SH-SY5Y (cell line): Measurements from ENCODE around the gene DCANP1.

ENCODE experiments used
- GATA2 ChIP-seq: IDR thresholded peaks from 2 replicates; pipeline ENCODE4 v1.6.1; 2011; ENCODE audit warnings: mild to moderate bottlenecking, low read depth, low read length
- GATA3 ChIP-seq: IDR thresholded peaks from 2 replicates; pipeline ENCODE4 v1.6.1; 2011; ENCODE audit warnings: low read depth, mild to moderate bottlenecking, low read length, moderate library complexity

Gene DCANP1

GRCh38 chr5:135443161-135443960, 3.8 kb downstream of the DCANP1 start:
- TF ChIP-seq GATA3 (no peak), GATA2 (no peak)

GRCh38 chr5:135442431-135443160, 4.6 kb downstream of the DCANP1 start:
- TF ChIP-seq GATA2 (no peak), GATA3 (no peak)

- no peak for TF ChIP-seq GATA3
- no peak for TF ChIP-seq GATA2
Observed at GRCh38 chr5:135441919-135442318, 5.2 kb downstream of the DCANP1 start.

DNA sequence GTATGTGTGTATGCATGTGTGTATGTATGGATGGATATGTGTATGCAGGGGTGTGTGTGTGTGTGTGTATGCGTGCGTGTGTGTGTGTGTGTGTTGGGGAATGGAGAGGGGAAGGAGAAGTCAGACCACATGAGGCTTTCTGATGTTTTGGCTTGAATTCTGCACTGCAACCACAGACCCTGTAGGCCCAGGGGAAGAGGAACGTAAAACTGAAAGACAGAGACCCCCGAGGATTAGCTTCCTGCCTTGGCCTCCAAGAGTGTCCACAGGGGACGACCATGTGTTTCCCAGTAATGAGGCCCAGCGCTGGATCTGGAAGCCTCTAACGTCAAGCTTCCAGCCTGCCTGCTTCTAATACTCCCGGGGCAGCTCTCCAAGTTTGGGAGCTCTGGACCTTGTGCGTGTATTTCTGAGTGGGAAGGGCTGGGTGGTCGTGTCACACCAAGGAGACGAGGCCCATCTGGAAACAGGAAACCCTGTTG, 5.8 kb downstream of the DCANP1 start:
- TF ChIP-seq GATA3 = no peak
- TF ChIP-seq GATA2 = no peak

DNA sequence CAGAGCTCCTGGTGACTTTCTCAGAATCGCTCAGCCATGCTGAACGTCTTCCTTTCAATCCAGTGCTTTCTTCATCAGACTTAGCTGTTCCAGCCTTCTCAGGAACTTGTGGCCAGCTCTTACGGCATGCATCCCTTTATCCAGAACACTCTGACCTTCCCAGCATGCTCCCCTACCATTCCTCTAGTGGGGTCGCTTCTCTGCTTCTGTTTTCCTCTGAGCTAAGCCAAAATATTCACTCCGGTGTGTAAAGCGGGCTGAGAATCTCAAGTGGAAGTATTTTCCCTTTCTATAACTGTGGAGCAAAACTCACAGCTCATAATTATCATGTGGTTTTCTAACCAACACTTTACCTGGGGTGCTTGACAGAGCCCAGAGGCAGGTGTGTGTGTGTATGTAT, 6.2 kb downstream of the DCANP1 start:
- TF ChIP-seq GATA3 = no peak
- no peak for TF ChIP-seq GATA2

DNA sequence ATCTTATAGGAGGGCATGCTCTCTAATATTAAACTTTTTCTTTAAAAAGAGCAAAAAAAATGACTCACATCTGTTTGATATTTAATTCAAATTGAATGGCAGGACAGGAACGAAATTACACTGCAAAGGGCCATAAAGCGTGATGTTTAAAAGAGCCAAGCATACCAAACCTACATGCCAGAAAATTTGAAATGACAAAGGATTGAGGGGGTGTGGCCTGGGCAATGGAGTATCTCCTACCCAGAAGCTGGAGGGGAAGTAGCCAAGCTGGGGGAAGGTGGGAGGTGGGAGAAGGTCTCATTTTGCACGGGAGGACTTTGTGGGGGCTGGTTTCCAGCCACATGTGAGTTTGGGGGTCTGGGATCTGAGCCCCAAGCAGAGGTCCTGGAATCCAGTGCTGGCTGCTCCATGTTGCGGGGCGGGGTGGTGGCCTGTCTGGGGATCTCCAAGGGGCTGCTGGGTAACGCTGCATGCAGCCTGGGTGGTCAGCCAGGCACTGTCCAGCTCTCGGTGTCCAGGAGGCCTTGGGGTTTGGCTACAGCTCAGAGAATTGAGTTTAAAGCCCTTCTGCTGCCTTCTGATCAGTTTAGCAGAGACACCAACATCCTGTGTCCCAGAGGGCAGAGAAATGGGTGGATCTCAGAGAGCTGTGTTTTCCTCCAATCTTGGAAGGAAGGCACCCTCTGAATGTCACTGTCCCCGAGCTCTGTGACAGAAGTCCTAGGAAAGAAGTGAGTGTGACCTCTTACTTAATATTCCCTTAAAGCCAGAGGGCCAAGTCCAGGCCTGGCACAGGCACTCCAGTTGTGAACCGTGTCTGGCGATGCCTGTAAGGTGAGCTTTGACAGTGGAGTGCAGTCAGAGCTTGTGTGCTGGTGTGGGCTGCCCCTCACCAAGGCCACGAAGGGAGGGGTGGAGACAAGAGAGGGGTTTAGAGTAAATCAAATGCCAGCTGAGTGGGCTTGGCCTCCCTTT, 7.6 kb downstream of the DCANP1 start:
- TF ChIP-seq GATA2 (no peak), GATA3 (no peak)

DNA sequence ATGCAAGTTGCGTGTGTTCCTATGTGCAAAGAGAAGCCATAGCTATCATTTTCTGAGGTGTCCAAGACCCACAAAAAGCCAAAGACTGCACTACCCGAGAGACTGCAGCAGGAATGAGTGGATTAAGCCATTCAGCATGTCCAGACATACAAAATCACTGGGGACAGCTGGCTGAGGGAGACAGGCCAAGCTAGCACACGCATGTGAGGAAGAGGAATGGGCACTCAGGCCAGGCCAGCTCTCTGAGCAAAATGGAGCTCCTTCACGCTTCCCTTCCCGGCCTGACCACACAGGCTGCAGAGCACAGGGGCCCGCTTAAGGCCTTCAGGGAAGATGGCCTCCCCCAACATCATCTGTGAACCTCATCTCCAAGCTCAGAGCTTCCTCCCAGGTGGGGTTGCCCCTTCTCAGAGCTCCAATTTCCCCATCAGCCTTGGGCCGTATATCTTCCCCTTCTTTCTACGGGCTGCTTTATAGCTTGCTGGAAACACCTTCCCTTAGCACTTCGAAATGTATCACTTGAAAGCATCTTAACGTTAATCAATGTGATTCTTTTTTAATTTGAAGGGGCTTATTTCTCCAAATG, 8.4 kb downstream of the DCANP1 start:
- TF ChIP-seq GATA3 (no peak), GATA2 (no peak)

GRCh38 chr5:135437796-135438560, 9.2 kb downstream of the DCANP1 start:
- TF ChIP-seq GATA2 = no peak
- no peak for TF ChIP-seq GATA3

- TF ChIP-seq GATA2 = no peak
- no peak for TF ChIP-seq GATA3
Observed at GRCh38 chr5:135437422-135437795, 9.7 kb downstream of the DCANP1 start.

GRCh38 chr5:135436951-135437418, 10.2 kb downstream of the DCANP1 start:
- no peak for TF ChIP-seq GATA3
- TF ChIP-seq GATA2 = no peak

DNA sequence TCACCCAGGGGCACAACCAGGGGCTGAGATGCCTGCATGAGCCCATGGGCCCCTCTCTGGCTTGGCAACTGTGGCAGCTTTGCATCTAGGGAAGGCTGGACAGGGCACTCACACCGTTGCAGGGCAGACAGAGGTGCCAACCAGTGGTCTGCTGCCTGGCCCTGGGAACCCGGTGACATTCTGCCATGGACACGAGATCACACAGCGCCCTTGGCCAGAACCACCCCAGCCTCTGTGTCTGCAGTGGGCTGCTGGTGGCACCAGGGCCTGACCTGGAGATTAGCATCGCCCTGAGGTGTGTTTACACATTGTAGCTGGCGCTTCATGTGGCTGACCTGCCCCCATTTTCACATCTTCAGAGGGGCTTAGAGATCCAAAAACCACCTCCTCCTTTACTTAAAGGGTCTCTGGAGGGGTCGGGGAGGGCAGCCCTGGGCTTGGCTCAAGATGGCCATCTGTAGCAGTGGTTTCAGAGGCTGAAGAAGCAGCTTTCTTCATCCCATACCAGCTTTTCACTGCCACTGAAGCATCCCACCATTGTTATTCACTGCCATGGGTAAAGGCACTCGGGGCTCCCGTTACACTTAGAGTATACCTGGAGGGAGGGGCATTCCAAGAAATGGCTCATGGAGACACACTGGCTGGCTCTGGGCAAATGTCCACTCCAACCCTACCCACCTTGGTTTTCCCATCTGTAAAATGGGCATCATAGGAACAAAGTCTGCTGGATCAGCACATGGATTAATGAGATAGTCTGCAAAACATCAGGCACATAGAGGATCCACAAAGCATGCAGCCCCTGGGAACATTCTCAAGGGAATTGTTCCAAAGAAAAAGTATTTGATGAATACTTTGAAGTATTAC, 11.4 kb downstream of the DCANP1 start:
- TF ChIP-seq GATA3 (no peak), GATA2 (no peak)
